HG03460 (cell line): ENCODE data around the gene CDKL4.
A peak's percentile ranks its signal among the peaks of the same experiment; 100 is the strongest.
"Not testable (repeated sequence)": the region's sequence is repeated elsewhere in the genome, so short reads cannot be mapped to it uniquely, and the experiment has no call there.

Experiments
- ATAC-seq: cut with Tn5 transposase; IDR thresholded peaks from one replicate; pipeline ENCODE4 v1.9.1; 2021; ENCODE audit not compliant: unreplicated experiment

The CDKL4 gene

GRCh38 chr2:39232141-39232540 is 11.6 kb downstream of the CDKL4 start:
- no peak for ATAC-seq

DNA sequence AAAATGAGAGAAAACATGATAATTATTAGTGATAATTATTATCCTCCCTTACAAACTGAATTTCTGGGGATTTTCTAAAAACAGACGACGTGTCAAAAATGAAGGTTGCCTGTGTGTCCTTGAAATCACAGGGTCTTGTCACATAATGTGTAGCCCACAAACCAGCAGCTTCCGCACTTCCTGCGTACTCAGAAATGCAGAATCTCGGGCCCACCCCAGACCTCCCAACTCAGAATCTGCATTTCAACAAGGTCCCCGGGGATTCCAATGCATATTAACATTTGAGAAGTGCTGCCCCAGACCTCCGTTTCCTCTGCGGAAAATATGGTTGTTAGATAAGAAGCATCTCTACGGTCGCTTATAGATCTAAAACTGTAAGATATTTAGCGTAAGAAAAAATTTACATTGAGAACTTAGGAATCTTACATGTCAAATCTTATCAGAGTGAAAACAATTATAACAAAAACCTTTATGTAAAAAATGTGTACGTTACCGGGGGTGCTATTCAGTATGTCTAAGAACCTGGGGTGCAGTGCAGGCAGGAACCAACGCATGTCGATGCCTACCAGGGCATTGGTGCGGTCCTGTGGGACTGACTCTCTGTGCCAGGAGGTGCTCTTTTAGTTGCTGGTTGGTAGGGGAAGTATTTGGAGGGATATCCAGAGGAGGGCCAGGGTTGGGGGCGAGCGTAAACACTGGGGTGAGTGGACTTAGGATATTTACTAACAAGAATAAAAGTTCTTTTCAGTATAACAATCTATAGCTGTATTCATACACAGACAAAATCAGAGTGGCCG is 15.2 kb downstream of the CDKL4 start:
- ATAC-seq = peak; percentile 23

GRCh38 chr2:39227628-39228412 is 15.9 kb downstream of the CDKL4 start:
- ATAC-seq = peak; percentile 76

DNA sequence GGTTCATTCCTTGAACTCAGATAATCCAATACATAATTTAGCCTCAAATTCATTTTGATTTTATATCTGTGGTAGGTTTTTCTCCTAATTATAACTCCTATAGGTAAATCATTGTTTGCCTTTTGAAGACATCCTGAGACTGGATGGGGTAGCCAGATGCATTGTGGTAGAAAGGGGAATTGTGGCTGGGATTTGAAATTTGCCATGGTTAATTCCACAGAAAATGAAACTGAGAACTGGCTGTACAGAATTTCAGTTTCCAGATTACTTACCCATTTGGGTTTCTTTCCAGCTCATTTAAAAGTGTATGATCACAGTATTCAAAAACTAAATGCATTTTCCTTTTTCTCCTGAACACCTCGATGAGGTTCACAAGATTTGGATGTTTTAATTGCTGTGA is 18.2 kb downstream of the CDKL4 start:
- ATAC-seq = no peak

- no peak for ATAC-seq
Measured at GRCh38 chr2:39223909-39224308, 19.9 kb downstream of the CDKL4 start.

DNA sequence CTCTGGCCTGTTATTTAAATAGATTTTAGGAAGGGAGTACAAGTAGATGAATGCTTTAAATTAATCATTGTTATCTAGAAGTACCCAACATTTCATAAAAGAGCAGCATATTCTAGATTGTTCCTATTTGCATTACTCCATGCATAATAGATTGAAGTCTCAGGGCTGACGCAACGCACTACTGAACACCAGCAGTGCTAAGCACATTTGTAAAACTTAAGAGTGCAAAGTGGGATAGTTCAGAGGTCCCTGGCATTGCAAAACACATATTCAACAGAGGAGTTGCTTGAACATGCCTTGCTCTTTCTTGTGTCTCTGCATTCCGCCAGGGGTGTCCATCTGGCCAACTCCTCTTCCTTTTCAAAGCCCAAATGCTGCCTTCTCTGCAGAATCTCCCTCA is 22.3 kb downstream of the CDKL4 start:
- no peak for ATAC-seq

GRCh38 chr2:39220136-39220535 is 23.6 kb downstream of the CDKL4 start:
- ATAC-seq = no peak

- ATAC-seq = no peak
Measured at GRCh38 chr2:39218391-39218790, 25.4 kb downstream of the CDKL4 start.

DNA sequence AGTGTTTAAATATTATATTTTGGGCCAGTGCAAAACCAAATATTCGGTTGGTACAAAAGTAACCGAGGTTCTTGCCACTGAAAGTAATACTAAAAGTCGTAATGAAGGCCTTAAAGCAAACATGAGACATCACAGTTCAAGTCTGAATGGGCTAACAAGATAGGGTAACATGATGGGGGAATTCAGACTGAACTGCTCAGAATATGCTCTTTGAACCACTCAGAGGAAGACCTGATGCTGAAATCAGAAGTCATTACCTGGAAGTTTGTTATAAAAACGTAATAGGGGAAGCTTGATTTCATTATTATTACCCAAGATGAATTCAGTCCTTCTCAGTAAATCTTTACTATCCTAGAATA is 26.6 kb downstream of the CDKL4 start:
- ATAC-seq = peak; percentile 70

GRCh38 chr2:39216346-39217191 is 27.2 kb downstream of the CDKL4 start:
- ATAC-seq = peak; percentile 66

GRCh38 chr2:39215545-39215944 is 28.2 kb downstream of the CDKL4 start:
- no peak for ATAC-seq

GRCh38 chr2:39213015-39213414 is 30.8 kb downstream of the CDKL4 start:
- ATAC-seq = no peak

DNA sequence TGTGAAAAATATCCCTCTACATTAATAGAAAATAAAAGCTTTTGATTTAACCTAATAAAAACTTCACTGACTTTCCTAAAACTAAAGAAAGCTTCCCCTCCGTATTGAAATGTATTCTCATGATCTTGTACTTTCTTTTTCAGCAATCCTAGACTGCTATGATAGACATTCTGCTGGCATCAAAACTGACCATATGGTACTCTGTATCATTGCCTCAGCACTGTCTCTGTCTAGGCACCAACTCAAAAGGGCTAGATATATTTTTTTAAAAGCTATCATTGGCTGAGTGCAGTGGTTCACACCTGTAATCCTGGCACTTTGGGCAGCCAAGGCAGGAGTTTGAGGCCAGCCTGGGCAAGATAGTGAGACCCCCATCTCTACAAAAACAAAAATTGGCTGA is 32.9 kb downstream of the CDKL4 start:
- no peak for ATAC-seq

DNA sequence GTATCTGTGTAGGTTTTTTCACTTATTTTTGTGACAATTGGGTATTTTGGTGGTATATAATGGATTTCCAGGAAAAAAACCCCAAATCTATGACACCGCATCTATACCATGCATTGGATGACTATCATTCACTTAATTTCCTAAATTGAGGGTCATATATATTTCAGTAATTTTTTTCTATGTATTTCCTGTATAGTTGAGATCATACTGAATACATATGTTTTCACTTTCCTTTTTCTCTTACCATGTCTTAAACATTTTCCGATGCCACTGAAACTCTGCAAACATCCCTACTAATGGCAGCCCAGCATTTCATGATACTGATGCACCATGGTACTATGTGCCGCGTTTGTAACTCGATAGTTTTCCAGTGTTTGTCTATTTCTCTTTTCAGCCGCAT is 40.4 kb downstream of the CDKL4 start:
- no peak for ATAC-seq

- ATAC-seq = no peak
Measured at GRCh38 chr2:39202639-39203369, 41.0 kb downstream of the CDKL4 start.

DNA sequence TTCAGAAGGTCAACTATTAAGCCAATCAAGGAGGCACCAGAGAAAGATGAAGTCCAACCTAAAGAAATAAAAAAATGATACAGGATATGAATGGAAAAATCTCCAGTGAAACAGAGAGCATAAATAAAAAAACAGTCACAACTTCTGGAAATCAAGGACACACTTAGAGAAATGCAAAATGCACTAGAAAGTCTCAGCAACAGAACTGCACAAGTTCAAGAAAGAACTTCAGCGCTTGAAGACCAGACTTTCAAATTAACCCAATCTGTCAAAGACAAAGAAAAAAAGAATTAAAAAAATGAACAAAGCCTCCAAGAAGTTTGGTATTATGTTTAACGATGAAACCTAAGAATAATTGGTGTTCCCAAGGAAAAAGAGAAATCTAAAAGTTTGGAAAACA is 46.8 kb downstream of the CDKL4 start:
- not testable (repeated sequence) for ATAC-seq

DNA sequence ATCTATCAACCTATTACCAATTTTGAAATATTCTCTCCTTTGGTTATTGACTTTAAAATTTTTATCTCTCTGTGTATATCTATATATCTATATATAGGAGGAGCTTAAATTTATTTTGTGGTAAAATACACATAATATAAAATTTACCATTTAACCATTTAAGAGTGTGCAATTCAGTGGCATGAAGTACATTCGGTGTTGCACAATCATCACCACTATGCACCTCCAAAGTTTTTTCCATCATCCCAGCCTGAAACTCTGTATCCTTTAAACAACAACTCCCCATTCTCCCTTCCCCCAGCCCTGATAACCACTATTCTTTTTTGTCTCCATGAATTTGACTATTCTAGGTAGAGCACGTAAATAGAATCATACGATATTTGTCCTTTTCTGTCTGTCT is 49.1 kb downstream of the CDKL4 start:
- no peak for ATAC-seq

- no peak for ATAC-seq
Measured at GRCh38 chr2:39188960-39189494, 54.7 kb downstream of the CDKL4 start.

DNA sequence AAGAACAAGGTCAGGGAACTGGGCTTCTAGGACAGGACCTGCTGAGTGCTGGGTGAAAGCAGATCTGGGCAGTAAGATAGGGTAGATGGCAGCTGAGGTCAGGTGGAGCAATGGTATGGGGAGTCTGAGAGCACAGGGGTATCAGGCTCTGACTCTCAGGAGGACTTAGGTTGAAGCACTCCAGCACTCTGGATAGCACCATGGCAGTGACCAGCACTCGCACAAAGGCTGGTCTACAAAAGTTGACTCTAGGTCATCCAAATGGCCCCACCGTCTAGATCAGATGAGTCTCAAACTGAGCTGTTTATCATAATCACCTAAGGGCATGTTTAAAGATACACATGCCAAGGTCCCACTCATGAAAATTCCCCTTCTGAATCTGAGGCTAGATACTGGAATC is 60.1 kb downstream of the CDKL4 start:
- no peak for ATAC-seq

DNA sequence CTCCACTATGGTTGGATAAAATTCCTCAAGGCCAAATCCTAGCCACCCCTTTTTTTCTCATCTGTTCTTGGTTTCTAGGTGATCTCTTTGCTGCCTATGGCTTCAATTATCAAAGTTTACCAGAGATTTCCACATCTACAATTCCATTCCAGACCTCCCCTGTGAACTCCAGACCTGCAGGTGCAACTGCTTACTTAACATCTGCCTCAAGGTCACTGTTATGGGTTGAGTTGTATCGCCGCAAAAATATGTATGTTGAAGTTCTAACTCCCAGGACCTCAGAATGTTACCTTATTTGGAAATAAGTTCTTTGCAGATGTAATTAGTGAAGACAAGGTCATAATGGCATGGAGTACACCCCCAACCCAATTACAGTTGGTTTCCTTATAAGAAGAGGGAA is 62.5 kb downstream of the CDKL4 start:
- ATAC-seq = no peak
